Thyroid gland (tissue), 4 donors: ENCODE data around the gene ORC3.

Experiments
- POLR2A ChIP-seq, 2 donors: fragments of 450-650 bp; IDR thresholded peaks; one replicate each; pipeline ENCODE4 v1.6.1; 2017; ENCODE audit warnings: antibody characterized with exemption in 2 of 2, mild to moderate bottlenecking in 2 of 2, moderate library complexity in 1 of 2
- TF ChIP-seq, protein P1 (sequence below), 6 experiments: fragments of 200-600 bp in 3 of 6; fragments of 450-650 bp in 3 of 6; sonication (generic) in 3 of 6; IDR thresholded peaks; one replicate each; pipeline ENCODE4 v1.5.1; 2016 to 2019; ENCODE audit warnings: antibody characterized with exemption in 6 of 6, mild to moderate bottlenecking in 2 of 6, inconsistent platforms in 1 of 6, moderate library complexity in 1 of 6

DNA sequence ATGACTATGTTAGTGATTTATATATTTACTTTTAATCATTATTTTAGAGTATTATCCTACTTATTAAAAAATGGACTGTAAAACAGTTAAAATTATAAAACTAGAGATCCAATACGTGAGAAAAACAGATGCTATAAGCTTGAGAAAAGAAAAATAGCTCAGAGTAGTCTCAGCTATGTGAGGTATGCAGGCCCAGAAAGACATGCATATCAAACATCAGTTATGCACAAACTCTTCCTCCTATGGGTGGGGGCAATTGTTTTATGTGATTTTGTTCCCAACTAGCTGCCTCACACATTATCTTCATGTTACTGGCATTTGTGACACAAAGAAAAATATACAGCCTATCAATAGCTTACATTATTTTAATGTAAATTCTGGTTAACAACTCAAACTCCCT is 28.9 kb upstream of the ORC3 start:
- TF ChIP-seq, protein P1, sequence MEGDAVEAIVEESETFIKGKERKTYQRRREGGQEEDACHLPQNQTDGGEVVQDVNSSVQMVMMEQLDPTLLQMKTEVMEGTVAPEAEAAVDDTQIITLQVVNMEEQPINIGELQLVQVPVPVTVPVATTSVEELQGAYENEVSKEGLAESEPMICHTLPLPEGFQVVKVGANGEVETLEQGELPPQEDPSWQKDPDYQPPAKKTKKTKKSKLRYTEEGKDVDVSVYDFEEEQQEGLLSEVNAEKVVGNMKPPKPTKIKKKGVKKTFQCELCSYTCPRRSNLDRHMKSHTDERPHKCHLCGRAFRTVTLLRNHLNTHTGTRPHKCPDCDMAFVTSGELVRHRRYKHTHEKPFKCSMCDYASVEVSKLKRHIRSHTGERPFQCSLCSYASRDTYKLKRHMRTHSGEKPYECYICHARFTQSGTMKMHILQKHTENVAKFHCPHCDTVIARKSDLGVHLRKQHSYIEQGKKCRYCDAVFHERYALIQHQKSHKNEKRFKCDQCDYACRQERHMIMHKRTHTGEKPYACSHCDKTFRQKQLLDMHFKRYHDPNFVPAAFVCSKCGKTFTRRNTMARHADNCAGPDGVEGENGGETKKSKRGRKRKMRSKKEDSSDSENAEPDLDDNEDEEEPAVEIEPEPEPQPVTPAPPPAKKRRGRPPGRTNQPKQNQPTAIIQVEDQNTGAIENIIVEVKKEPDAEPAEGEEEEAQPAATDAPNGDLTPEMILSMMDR (IDR thresholded peaks at IDR 0.05): no peak
- no peak for TF ChIP-seq POLR2A (IDR thresholded peaks at IDR 0.05)
